A549 (cell line): ENCODE measurements around the gene CCDC136.

Source experiments
- MYC ChIP-seq: IDR thresholded peaks from 2 replicates; pipeline ENCODE4 v1.6.1; 2012; ENCODE audit warnings: mild to moderate bottlenecking, inconsistent platforms, low read length, improper control_type of control experiment, borderline replicate concordance
- SREBF2 ChIP-seq: fragments of 450-650 bp; IDR thresholded peaks from 2 replicates; pipeline ENCODE4 v1.6.1; 2014; ENCODE audit warnings: mild to moderate bottlenecking, moderate library complexity
- TF ChIP-seq, protein P1 (sequence below): fragments of >200 bp; sonication (Bioruptor Twin); formaldehyde crosslinking; IDR thresholded peaks from 3 replicates; pipeline ENCODE4 v1.5.1; 2016

DNA sequence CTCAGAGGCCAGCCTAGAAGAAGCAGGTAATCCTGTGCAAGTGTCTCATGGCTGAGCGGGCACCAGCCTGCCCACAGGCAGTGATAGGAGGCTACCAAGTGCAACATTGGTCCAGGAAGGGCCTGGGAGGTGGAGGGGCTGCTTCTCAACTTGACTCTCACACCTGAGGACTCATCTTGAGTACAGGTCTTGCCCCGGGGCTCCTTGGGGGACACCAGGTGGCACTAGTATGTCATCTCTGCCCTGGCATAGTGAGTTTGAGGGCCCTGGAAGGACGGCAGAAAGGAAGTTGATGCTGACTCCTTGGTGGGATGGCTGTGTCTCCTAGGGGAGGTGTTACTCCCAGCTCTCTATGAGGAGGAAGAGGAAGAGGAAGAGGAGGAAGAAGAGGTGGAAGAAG, 2.3 kb downstream of the CCDC136 start:
- TF ChIP-seq MYC (no peak), SREBF2 (no peak)
- TF ChIP-seq, protein P1, sequence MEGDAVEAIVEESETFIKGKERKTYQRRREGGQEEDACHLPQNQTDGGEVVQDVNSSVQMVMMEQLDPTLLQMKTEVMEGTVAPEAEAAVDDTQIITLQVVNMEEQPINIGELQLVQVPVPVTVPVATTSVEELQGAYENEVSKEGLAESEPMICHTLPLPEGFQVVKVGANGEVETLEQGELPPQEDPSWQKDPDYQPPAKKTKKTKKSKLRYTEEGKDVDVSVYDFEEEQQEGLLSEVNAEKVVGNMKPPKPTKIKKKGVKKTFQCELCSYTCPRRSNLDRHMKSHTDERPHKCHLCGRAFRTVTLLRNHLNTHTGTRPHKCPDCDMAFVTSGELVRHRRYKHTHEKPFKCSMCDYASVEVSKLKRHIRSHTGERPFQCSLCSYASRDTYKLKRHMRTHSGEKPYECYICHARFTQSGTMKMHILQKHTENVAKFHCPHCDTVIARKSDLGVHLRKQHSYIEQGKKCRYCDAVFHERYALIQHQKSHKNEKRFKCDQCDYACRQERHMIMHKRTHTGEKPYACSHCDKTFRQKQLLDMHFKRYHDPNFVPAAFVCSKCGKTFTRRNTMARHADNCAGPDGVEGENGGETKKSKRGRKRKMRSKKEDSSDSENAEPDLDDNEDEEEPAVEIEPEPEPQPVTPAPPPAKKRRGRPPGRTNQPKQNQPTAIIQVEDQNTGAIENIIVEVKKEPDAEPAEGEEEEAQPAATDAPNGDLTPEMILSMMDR: peak; percentile 18; the same call in 1 of the 3 replicates
